Measurements from ENCODE around the gene IPCEF1. TPM values are rescaled to one million over a fixed set of nuclear protein-coding genes. Genes with fewer than 3 reads are reported as not detected.
"Not testable (repeated sequence)": the region's sequence is repeated elsewhere in the genome, so short reads cannot be mapped to it uniquely, and the experiment has no call there.

Gene IPCEF1
- total RNA-seq, 2 donors from 2014 or later = 15.6 to 20.2 TPM

GRCh38 chr6:154202958-154203357, 153.6 kb downstream of the IPCEF1 start:
- no peak overlapping the region for H3K4me3 Mint-ChIP-seq
- H3K4me1 Mint-ChIP-seq = peaks cover 29% of the 10 kb centered on the region
- no peak for ATAC-seq (replicated peaks)
- H3K27me3 Mint-ChIP-seq = no peaks in the 10 kb centered on the region
- peaks cover 93% of the 10 kb centered on the region for H3K36me3 Mint-ChIP-seq (ENCODE audit: low read depth)
- H3K9me3 Mint-ChIP-seq = peaks cover 4% of the 10 kb centered on the region
- H3K27ac Mint-ChIP-seq = peak overlapping the region; percentile 6

- H3K36me3 Mint-ChIP-seq (ENCODE audit: low read depth) = peaks cover 93% of the 10 kb centered on the region
- H3K27me3 Mint-ChIP-seq = no peaks in the 10 kb centered on the region
- peaks cover 30% of the 10 kb centered on the region for H3K4me1 Mint-ChIP-seq
- ATAC-seq (replicated peaks) = no peak
- H3K9me3 Mint-ChIP-seq = peaks cover 4% of the 10 kb centered on the region
- no peak overlapping the region for H3K4me3 Mint-ChIP-seq
- H3K27ac Mint-ChIP-seq = no peak overlapping the region
Measured at GRCh38 chr6:154202339-154202738, 154.3 kb downstream of the IPCEF1 start.

DNA sequence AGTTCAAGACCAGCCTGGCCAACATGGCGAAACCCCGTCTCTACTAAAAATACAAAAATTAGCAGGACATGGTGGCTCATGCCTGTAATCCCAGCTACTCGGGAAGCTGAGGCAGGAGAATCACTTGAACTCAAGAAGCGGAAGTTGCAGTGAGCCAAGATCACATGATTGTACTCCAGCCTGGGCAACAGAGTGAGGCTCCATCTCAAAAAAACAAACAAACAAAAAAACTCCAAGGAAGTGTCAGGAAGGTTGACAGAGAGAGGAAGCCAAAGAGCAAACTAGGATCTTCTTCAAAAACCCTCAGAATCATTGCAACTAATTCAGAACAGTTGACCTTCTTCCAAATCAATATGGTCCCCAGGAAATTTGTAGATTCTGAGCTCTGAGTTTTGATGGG, 154.9 kb downstream of the IPCEF1 start:
- ATAC-seq (replicated peaks); H3K27me3 Mint-ChIP-seq; H3K4me3 Mint-ChIP-seq; H3K9me3 Mint-ChIP-seq: not testable (repeated sequence)
- peaks cover 92% of the 10 kb centered on the region for H3K36me3 Mint-ChIP-seq (ENCODE audit: low read depth)
- H3K27ac Mint-ChIP-seq = peak overlapping the region; percentile 47
- H3K4me1 Mint-ChIP-seq = peaks cover 30% of the 10 kb centered on the region

DNA sequence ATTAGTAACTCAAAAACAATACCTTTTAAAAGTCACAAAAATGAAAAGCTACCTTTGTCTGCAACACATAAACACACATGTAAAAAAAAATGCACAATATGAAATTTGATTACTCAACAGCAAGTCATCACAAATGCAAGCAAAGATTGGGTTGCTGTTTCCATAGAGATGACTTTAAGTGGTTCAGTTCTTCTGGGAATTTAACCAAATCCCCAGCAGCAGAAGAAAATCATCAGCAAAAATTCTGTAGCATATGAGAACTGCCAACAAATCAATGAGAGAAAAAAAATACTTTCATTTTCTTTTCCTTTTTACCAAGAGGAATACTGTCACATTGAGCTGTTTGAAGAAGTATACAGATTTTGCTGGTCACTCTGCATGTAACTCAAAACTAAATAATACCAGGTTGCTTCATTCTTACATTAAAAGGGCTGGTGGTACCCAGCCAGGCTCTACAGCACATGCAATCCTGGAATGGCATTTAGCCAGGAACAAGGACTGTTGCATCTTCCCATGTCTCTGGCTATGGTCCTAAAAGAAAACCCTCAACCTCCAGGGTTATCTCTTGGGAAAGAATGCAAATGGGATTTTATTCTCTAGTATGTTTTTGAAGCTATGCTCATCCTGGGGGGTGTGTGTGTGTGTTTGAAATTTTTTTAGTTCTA, 159.3 kb downstream of the IPCEF1 start:
- peak; percentile 80 for ATAC-seq (replicated peaks)
- H3K4me1 Mint-ChIP-seq = peaks cover 28% of the 10 kb centered on the region
- H3K4me3 Mint-ChIP-seq = peak overlapping the region; percentile 40
- no peaks in the 10 kb centered on the region for H3K27me3 Mint-ChIP-seq
- peak overlapping the region; percentile 28 for H3K27ac Mint-ChIP-seq
- peaks cover 80% of the 10 kb centered on the region for H3K36me3 Mint-ChIP-seq (ENCODE audit: low read depth)
- H3K9me3 Mint-ChIP-seq = peaks cover 4% of the 10 kb centered on the region

- H3K4me3 Mint-ChIP-seq = no peak overlapping the region
- H3K27me3 Mint-ChIP-seq = no peaks in the 10 kb centered on the region
- no peak overlapping the region for H3K27ac Mint-ChIP-seq
- H3K9me3 Mint-ChIP-seq = peaks cover 4% of the 10 kb centered on the region
- peaks cover 26% of the 10 kb centered on the region for H3K4me1 Mint-ChIP-seq
- ATAC-seq (replicated peaks) = no peak
- peaks cover 74% of the 10 kb centered on the region for H3K36me3 Mint-ChIP-seq (ENCODE audit: low read depth)
Measured at GRCh38 chr6:154196333-154196885, 160.2 kb downstream of the IPCEF1 start.

- Mint-ChIP-seq H3K9me3 (no peaks in the 10 kb centered on the region), H3K27me3 (no peaks in the 10 kb centered on the region), H3K27ac (peak overlapping the region; percentile 18), H3K4me1 (peaks cover 20% of the 10 kb centered on the region), H3K36me3 (ENCODE audit: low read depth) (peaks cover 53% of the 10 kb centered on the region), H3K4me3 (peak overlapping the region; percentile 2)
- peak; percentile 48 for ATAC-seq (replicated peaks)
Measured at GRCh38 chr6:154187714-154188113, 168.9 kb downstream of the IPCEF1 start.

GRCh38 chr6:154187203-154187602, 169.4 kb downstream of the IPCEF1 start:
- ATAC-seq (replicated peaks) = no peak
- Mint-ChIP-seq H3K27ac (peak overlapping the region; percentile 18), H3K36me3 (ENCODE audit: low read depth) (peaks cover 53% of the 10 kb centered on the region), H3K27me3 (no peaks in the 10 kb centered on the region), H3K4me3 (peak overlapping the region; percentile 2), H3K4me1 (peaks cover 20% of the 10 kb centered on the region), H3K9me3 (no peaks in the 10 kb centered on the region)

DNA sequence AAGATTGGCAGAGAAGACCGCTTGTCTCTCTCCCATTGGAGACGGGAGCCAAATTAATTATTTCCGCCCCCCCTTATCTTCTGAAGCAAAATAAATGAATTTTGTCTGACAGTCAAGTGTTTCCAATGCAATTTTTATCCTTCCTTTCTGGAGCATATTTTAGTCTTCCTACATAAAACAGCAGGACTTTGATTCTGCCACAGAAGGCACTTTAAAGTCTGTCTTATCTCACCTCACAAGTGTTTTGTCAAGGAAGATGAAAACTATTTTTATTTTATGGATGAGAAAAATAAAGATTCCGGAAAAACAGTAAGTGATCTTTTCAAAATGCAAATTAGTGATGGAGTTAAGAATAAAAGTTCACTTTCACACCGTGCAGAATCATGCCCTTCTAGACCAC, 177.2 kb downstream of the IPCEF1 start:
- H3K36me3 Mint-ChIP-seq (ENCODE audit: low read depth) = peaks cover 42% of the 10 kb centered on the region
- peaks cover 17% of the 10 kb centered on the region for H3K4me1 Mint-ChIP-seq
- H3K9me3 Mint-ChIP-seq = peaks cover 3% of the 10 kb centered on the region
- no peaks in the 10 kb centered on the region for H3K27me3 Mint-ChIP-seq
- ATAC-seq (replicated peaks) = no peak
- peak overlapping the region; percentile 9 for H3K27ac Mint-ChIP-seq
- H3K4me3 Mint-ChIP-seq = no peak overlapping the region

DNA sequence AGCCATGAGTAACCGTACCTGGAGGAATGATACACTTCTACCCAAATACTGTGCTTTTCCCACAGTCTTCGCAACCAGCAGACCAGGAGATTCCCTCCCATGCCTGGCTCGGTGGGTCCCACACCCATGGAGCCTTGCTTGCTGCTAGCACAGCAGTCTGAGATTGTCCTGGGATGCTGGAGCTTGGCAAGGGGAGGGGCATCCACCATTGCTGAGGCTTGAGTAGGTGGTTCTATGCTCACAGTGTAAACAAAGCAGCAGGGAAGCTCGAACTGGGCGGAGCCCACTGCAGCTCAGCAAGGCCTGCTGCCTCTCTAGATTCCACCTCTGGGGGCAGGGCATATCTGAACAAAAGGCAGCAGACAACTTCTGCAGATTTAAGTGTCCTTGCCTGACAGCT, 184.2 kb downstream of the IPCEF1 start:
- not testable (repeated sequence) for H3K9me3 Mint-ChIP-seq; H3K27me3 Mint-ChIP-seq; H3K4me3 Mint-ChIP-seq; ATAC-seq (replicated peaks); H3K27ac Mint-ChIP-seq
- Mint-ChIP-seq H3K36me3 (ENCODE audit: low read depth) (peaks cover 59% of the 10 kb centered on the region), H3K4me1 (peaks cover 28% of the 10 kb centered on the region)

GRCh38 chr6:154170106-154170505, 186.5 kb downstream of the IPCEF1 start:
- Mint-ChIP-seq H3K9me3 (peaks cover 8% of the 10 kb centered on the region), H3K4me3 (peak overlapping the region; percentile 3), H3K27me3 (no peaks in the 10 kb centered on the region), H3K4me1 (peaks cover 29% of the 10 kb centered on the region), H3K36me3 (ENCODE audit: low read depth) (peaks cover 58% of the 10 kb centered on the region), H3K27ac (no peak overlapping the region)
- ATAC-seq (replicated peaks) = no peak

- peaks cover 60% of the 10 kb centered on the region for H3K36me3 Mint-ChIP-seq (ENCODE audit: low read depth)
- no peak overlapping the region for H3K27ac Mint-ChIP-seq
- peaks cover 6% of the 10 kb centered on the region for H3K9me3 Mint-ChIP-seq
- H3K4me1 Mint-ChIP-seq = peaks cover 21% of the 10 kb centered on the region
- H3K27me3 Mint-ChIP-seq = no peaks in the 10 kb centered on the region
- peak; percentile 90 for ATAC-seq (replicated peaks)
- peak overlapping the region; percentile 14 for H3K4me3 Mint-ChIP-seq
Measured at GRCh38 chr6:154169193-154169847, 187.3 kb downstream of the IPCEF1 start.

DNA sequence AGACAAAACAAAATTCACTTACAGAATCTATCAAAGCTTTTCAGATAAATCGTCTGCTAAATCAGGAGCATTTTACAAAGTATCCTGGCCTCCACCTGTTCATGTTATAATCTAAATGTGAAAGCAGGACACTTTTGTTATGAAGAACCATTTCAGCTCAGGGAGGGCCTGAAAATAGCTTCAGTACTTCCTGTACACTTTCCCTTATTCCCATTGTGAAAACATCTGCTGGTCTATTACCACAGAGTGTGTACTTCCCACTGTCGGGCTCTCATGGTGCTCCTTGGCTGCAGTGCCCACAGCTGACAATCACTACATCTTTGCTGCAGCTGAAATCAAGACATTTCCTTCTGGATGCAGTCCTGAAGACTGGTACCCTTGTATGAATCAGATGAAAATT, 189.5 kb downstream of the IPCEF1 start:
- H3K27me3 Mint-ChIP-seq = no peaks in the 10 kb centered on the region
- H3K4me3 Mint-ChIP-seq = no peak overlapping the region
- no peaks in the 10 kb centered on the region for H3K9me3 Mint-ChIP-seq
- H3K36me3 Mint-ChIP-seq (ENCODE audit: low read depth) = peaks cover 44% of the 10 kb centered on the region
- peaks cover 14% of the 10 kb centered on the region for H3K4me1 Mint-ChIP-seq
- no peak overlapping the region for H3K27ac Mint-ChIP-seq
- no peak for ATAC-seq (replicated peaks)

DNA sequence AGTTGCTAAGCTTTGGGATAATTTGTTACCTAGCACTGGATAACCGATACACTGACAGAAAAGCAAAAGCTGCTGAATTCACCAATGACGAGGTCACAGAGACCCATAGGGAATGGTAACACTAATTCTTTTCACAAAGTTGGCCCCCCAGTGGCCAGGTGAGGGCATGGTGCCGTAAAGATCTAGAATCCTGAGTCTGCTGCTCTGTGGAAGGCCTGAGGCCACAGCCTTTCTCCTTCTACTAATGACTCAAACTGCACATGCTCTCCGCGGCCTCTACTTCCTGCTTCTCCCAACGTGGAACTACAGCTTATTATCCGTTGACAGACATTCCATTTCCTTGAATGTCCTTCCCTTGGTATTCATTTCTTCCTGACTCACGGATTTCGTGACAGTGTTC, 190.5 kb downstream of the IPCEF1 start:
- no peak for ATAC-seq (replicated peaks)
- H3K4me3 Mint-ChIP-seq = no peak overlapping the region
- H3K27ac Mint-ChIP-seq = no peak overlapping the region
- no peaks in the 10 kb centered on the region for H3K9me3 Mint-ChIP-seq
- peaks cover 42% of the 10 kb centered on the region for H3K36me3 Mint-ChIP-seq (ENCODE audit: low read depth)
- H3K4me1 Mint-ChIP-seq = peaks cover 14% of the 10 kb centered on the region
- H3K27me3 Mint-ChIP-seq = no peaks in the 10 kb centered on the region

DNA sequence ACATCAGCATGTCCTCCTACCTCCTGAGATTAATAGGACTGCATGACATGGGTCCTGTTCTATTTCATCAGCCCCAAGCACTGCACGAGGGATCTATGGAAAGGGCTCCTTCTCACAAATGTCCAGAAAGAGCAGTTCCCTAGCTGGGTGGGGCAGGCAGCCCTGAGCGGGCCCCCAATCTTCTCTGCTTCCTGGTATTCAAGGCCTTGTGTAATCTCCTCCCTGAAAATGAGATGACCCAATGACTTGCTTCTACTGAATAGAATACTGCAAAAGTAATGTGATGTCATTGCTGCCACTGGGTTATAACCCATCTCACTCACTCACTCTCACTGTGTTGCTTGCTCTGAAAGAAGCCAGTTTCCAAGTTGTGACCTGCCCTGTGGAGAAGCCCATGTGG, 191.1 kb downstream of the IPCEF1 start:
- Mint-ChIP-seq H3K27ac (no peak overlapping the region), H3K4me1 (peaks cover 13% of the 10 kb centered on the region), H3K36me3 (ENCODE audit: low read depth) (peaks cover 35% of the 10 kb centered on the region), H3K4me3 (no peak overlapping the region), H3K9me3 (no peaks in the 10 kb centered on the region), H3K27me3 (no peaks in the 10 kb centered on the region)
- no peak for ATAC-seq (replicated peaks)

DNA sequence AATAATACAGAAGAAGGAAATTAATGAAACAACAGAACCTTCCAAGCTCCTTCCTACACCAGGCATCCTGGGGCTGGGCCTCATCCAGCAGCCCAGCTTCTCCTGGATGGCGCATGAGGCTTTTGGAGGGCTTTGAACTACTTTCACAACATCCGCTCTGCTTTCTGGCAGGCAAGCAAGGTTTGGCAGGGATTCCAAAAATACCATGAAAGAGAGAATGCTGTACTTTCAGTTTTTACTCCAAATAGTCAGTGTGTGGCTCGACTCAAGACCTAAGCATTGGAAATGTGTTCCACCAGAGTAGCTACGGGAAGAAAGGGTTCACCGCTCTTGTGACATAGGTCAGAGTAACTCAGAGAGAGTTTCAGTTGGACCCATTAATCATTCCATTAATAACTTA, 192.2 kb downstream of the IPCEF1 start:
- Mint-ChIP-seq H3K27me3 (no peaks in the 10 kb centered on the region), H3K36me3 (ENCODE audit: low read depth) (peaks cover 37% of the 10 kb centered on the region), H3K9me3 (no peaks in the 10 kb centered on the region), H3K4me3 (no peak overlapping the region), H3K27ac (no peak overlapping the region), H3K4me1 (peaks cover 6% of the 10 kb centered on the region)
- no peak for ATAC-seq (replicated peaks)
